ENCODE results near the gene GLA. TPM values are rescaled to one million over a fixed set of nuclear protein-coding genes. Genes with fewer than 3 reads are reported as not detected.

Gene GLA
- total and polyA plus RNA-seq, 2 donors (not counting 3 experiments of a cell fraction or from before 2014, with no cell fraction given), result 33.0 to 36.8 TPM

GRCh38 chrX:101407167-101407747 lies 468 bp downstream of the GLA start:
- no peaks in the 10 kb centered on the region for H4K20me1 ChIP-seq (replicated peaks; ENCODE audit: control insufficient read depth, extremely low read depth, insufficient read depth, low read length)
- H3K27me3 ChIP-seq (ENCODE audit: control insufficient read depth in 2 of 2, insufficient read depth in 2 of 2, low read length in 2 of 2), result no peaks in the 10 kb centered on the region
- intact Hi-C loops (cut with micrococcal nuclease), result no loop called here
- H3K9me3 ChIP-seq (replicated peaks; ENCODE audit: control insufficient read depth, insufficient read depth, low read length), result no peaks in the 10 kb centered on the region
- H3K4me2 ChIP-seq (ENCODE audit: insufficient read depth, low read length), result peak overlapping the region; percentile 68
- DNase-seq (ENCODE audit: low read depth, low spot score) (no peak), FAIRE-seq (no peak)
- POLR2A ChIA-PET, result no interaction called here
- TF ChIP-seq JUN (IDR thresholded peaks at IDR 0.05; ENCODE audit: borderline replicate concordance, insufficient read depth, insufficient read length, low read depth) (no peak), FOS (IDR thresholded peaks at IDR 0.05; ENCODE audit: borderline replicate concordance, insufficient read depth, low read length) (no peak), MAX (IDR thresholded peaks at IDR 0.05; ENCODE audit: insufficient read depth, insufficient read length) (no peak), GATA2 (IDR thresholded peaks at IDR 0.05; ENCODE audit: insufficient read depth, insufficient read length, low read depth, low read length) (no peak), POLR2A (IDR thresholded peaks at IDR 0.05; ENCODE audit: low read depth, low read length) (no peak), POLR2AphosphoS5 (IDR thresholded peaks at IDR 0.05; ENCODE audit: insufficient read depth, low read depth, low read length) (no peak), MYC (IDR thresholded peaks at IDR 0.05; ENCODE audit: low read depth, low read length) (no peak), CTCF (IDR thresholded peaks at IDR 0.05; ENCODE audit: extremely low read depth in 1 of 2, insufficient read depth in 1 of 2, low read depth in 1 of 2, low read length in 2 of 2) (no peak), EZH2 (IDR thresholded peaks at IDR 0.05; ENCODE audit: borderline replicate concordance, low read depth, low read length, severe bottlenecking) (no peak)
- H3K9ac ChIP-seq (replicated peaks; ENCODE audit: extremely low read depth, insufficient read depth, low read length), result peak overlapping the region; percentile 89
- H3K79me2 ChIP-seq (ENCODE audit: control insufficient read depth, insufficient read depth, low read length), result peaks cover 51% of the 10 kb centered on the region
- H3K9me1 ChIP-seq (replicated peaks; ENCODE audit: control insufficient read depth, extremely low read depth, insufficient read depth, low read length), result no peaks in the 10 kb centered on the region
- peaks cover 0 to 2% of the 10 kb centered on the region in 2 experiments for H3K36me3 ChIP-seq (ENCODE audit: control insufficient read depth in 2 of 2, extremely low read depth in 1 of 2, insufficient read depth in 2 of 2, low read length in 2 of 2)
- H3K27ac ChIP-seq (ENCODE audit: insufficient read depth, low read depth, low read length), result peak overlapping the region; percentile 88
- H3K4me1 ChIP-seq (ENCODE audit: control insufficient read depth, extremely low read depth, insufficient read depth, low read length), result peaks cover 12% of the 10 kb centered on the region
- dilution Hi-C loops (cut with MboI; ENCODE audit: extremely low pct_ligation_motif_present, low sequenced_read_pairs), result no loop called here
- BruUV-seq (replicated peaks), result TSS peak; percentile 74
- CTCF ChIA-PET, result interaction anchor here (1.6 kb wide), 1 partner anchor 17 kb away, joined by 4 read pairs; no protein-coding TSS in a partner anchor
- peak overlapping the region; percentile 71 to 95 (median 91) for H3K4me3 ChIP-seq (replicated peaks in 1 of 3; ENCODE audit: insufficient read depth in 1 of 3, low read depth in 1 of 3, low read length in 3 of 3)
- peak overlapping the region; percentile 59 for H2AFZ ChIP-seq (ENCODE audit: low read depth, low read length)
